SK-N-SH (cell line): ENCODE data around the gene MVB12B. TPM values are rescaled to one million over a fixed set of nuclear protein-coding genes. Genes with fewer than 3 reads are reported as not detected.

Source experiments
- CTCF ChIA-PET: fragments of 300-600, 350-600 bp; formaldehyde crosslinking; extraction: SDS; loops from one replicate; lab custom pipeline; 2021; lab: Yijun Ruan, JAX
- POLR2A ChIA-PET: fragments of 350-600 bp; sonication (Branson Sonifier 250); formaldehyde crosslinking; extraction: SDS; loops from one replicate; lab custom pipeline; 2020; ENCODE audit warnings: antibody characterized with exemption, inconsistent platforms; lab: Yijun Ruan, JAX
- DNase-seq: peaks from one replicate; pipeline ENCODE4 v3.0.0; 2012
- H2AFZ ChIP-seq: fragments of 200-600 bp; sonication (generic); 2 replicates; pipeline ENCODE4 v1.8.1; 2016; ENCODE audit warnings: antibody characterized with exemption, mild to moderate bottlenecking, low read depth
- H3F3A ChIP-seq: fragments of 200-600 bp; sonication (generic); replicated peaks from 2 replicates; pipeline ENCODE3; 2016; ENCODE audit warnings: antibody characterized with exemption, mild to moderate bottlenecking; ENCODE audit not compliant: insufficient read depth
- H3K27ac ChIP-seq, 2 experiments: fragments of 200-500 bp in 1 of 2; fragments of 200-600 bp in 1 of 2; sonication (Bioruptor generic) in 1 of 2; sonication (generic), shearing (Covaris generic) in 1 of 2; 2 replicates each; pipeline versions ENCODE4 v1.5.1 to v1.6.1; 2014 to 2016; ENCODE audit warnings: low read depth in 2 of 2, inconsistent platforms in 1 of 2, low read length in 1 of 2, mild to moderate bottlenecking in 1 of 2, mixed read lengths in 1 of 2
- H3K27me3 ChIP-seq: fragments of 200-600 bp; sonication (generic), shearing (Covaris generic); 2 replicates; pipeline ENCODE4 v1.6.1; 2016; ENCODE audit warnings: mixed run types; ENCODE audit not compliant: insufficient read depth
- H3K36me3 ChIP-seq, 2 experiments: fragments of 200-500 bp in 1 of 2; fragments of 200-600 bp in 1 of 2; sonication (Bioruptor generic) in 1 of 2; sonication (generic) in 1 of 2; replicated peaks in 1 of 2; 2 replicates each; pipeline versions ENCODE3 to v1.5.1; 2014 to 2016; ENCODE audit warnings: low read length in 1 of 2, mild to moderate bottlenecking in 1 of 2; ENCODE audit not compliant: insufficient read depth in 2 of 2, control insufficient read depth in 1 of 2
- H3K4me1 ChIP-seq, 2 experiments: fragments of 200-500 bp in 1 of 2; fragments of 200-600 bp in 1 of 2; sonication (Bioruptor generic) in 1 of 2; sonication (generic), shearing (Covaris generic) in 1 of 2; 2 replicates each; pipeline versions ENCODE4 v1.5.1 to v1.6.1; 2014 to 2016; ENCODE audit warnings: low read depth in 1 of 2, low read length in 1 of 2, mixed run types in 1 of 2; ENCODE audit not compliant: insufficient read depth in 2 of 2, control insufficient read depth in 1 of 2
- H3K4me2 ChIP-seq: fragments of 200-600 bp; sonication (generic), shearing (Covaris generic); 2 replicates; pipeline ENCODE4 v1.6.1; 2017; ENCODE audit warnings: mixed run types
- H3K4me3 ChIP-seq, 2 experiments: fragments of 200-500 bp in 1 of 2; fragments of 200-600 bp in 1 of 2; sonication (Bioruptor generic) in 1 of 2; sonication (generic), shearing (Covaris generic) in 1 of 2; 2 replicates each; pipeline versions ENCODE4 v1.5.1 to v1.8.1; 2014 to 2016; ENCODE audit warnings: low read depth in 2 of 2, inconsistent platforms in 1 of 2, low read length in 1 of 2, mild to moderate bottlenecking in 1 of 2, mixed read lengths in 1 of 2, moderate library complexity in 1 of 2
- H3K79me2 ChIP-seq: fragments of 200-600 bp; sonication (generic); 2 replicates; pipeline ENCODE4 v1.8.1; 2017; ENCODE audit warnings: mild to moderate bottlenecking; ENCODE audit not compliant: insufficient read depth
- H3K9ac ChIP-seq: fragments of 200-600 bp; sonication (generic); 2 replicates; pipeline ENCODE4 v1.6.1; 2017; ENCODE audit warnings: mixed run types
- H3K9me2 ChIP-seq: fragments of 200-600 bp; sonication (generic); 2 replicates; pipeline ENCODE4 v1.6.1; 2017; ENCODE audit warnings: mixed run types
- H3K9me3 ChIP-seq: fragments of 200-600 bp; sonication (generic); 2 replicates; pipeline ENCODE4 v1.6.1; 2017; ENCODE audit warnings: mixed run types, mild to moderate bottlenecking, moderate library complexity
- H4K20me1 ChIP-seq: fragments of 200-600 bp; sonication (generic); 2 replicates; pipeline ENCODE4 v1.6.1; 2017; ENCODE audit warnings: mild to moderate bottlenecking, mixed run types; ENCODE audit not compliant: insufficient read depth
- ELF1 ChIP-seq: IDR thresholded peaks from 2 replicates; pipeline ENCODE4 v1.4.0; 2012
- EP300 ChIP-seq, 2 experiments: IDR thresholded peaks; 2 replicates each; pipeline versions ENCODE4 v1.4.0 to v1.6.1; 2012; ENCODE audit warnings: borderline replicate concordance in 1 of 2, low read depth in 1 of 2, low read length in 1 of 2
- FOSL2 ChIP-seq: IDR thresholded peaks from 2 replicates; pipeline ENCODE4 v1.4.0; 2012; ENCODE audit warnings: low read depth, mild to moderate bottlenecking, moderate library complexity, borderline replicate concordance
- FOXM1 ChIP-seq: IDR thresholded peaks from 2 replicates; pipeline ENCODE4 v1.4.0; 2012; ENCODE audit warnings: low read depth, mild to moderate bottlenecking
- GATA2 ChIP-seq: sonication (generic); formaldehyde crosslinking; IDR thresholded peaks from 2 replicates; pipeline ENCODE4 v1.5.0; 2020; ENCODE audit warnings: mild to moderate bottlenecking, missing genetic modification reagents
- MEF2A ChIP-seq: IDR thresholded peaks from 2 replicates; pipeline ENCODE4 v1.4.0; 2012; ENCODE audit warnings: low read depth, borderline replicate concordance
- NFIC ChIP-seq: IDR thresholded peaks from 2 replicates; pipeline ENCODE4 v1.4.0; 2012; ENCODE audit warnings: borderline replicate concordance
- NRF1 ChIP-seq: IDR thresholded peaks from 2 replicates; pipeline ENCODE4 v1.6.1; 2012; ENCODE audit warnings: low read depth, mild to moderate bottlenecking, low read length
- RAD21 ChIP-seq: IDR thresholded peaks from 2 replicates; pipeline ENCODE4 v1.6.1; 2012; ENCODE audit warnings: mild to moderate bottlenecking, low read length
- RCOR1 ChIP-seq: fragments of 150-350 bp; IDR thresholded peaks from 2 replicates; pipeline ENCODE4 v1.6.1; 2017; ENCODE audit warnings: antibody characterized with exemption, low read length
- RXRA ChIP-seq: IDR thresholded peaks from 2 replicates; pipeline ENCODE4 v1.4.0; 2012; ENCODE audit warnings: low read depth, mild to moderate bottlenecking, borderline replicate concordance
- SIN3A ChIP-seq: IDR thresholded peaks from 2 replicates; pipeline ENCODE4 v1.6.1; 2012; ENCODE audit warnings: low read depth, mild to moderate bottlenecking, low read length, moderate library complexity, borderline replicate concordance
- TCF12 ChIP-seq: IDR thresholded peaks from 2 replicates; pipeline ENCODE4 v1.4.0; 2012
- TEAD4 ChIP-seq: IDR thresholded peaks from 2 replicates; pipeline ENCODE4 v1.4.0; 2012; ENCODE audit warnings: mild to moderate bottlenecking, borderline replicate concordance; ENCODE audit not compliant: insufficient read depth
- YY1 ChIP-seq: IDR thresholded peaks from 2 replicates; pipeline ENCODE4 v1.4.0; 2012; ENCODE audit warnings: low read depth, mild to moderate bottlenecking
- WGBS: methylation state at CpG from one replicate; pipeline ENCODE4 v1.1.6; 2017; ENCODE audit warnings: low lambda C conversion rate; 5-methylcytosine and 5-hydroxymethylcytosine counted together
- polyA plus RNA-seq, 3 experiments: library from polyadenylated mRNA; depleted of rRNA; stranded (reverse); fragments of >200 nt; gene quantifications; 2 replicates each; pipeline ENCODE4 v1.2.3, GENCODE V29; 2012
- TF ChIP-seq, protein P1 (sequence below): fragments of 150-350 bp; IDR thresholded peaks from 2 replicates; pipeline ENCODE4 v1.6.1; 2016; ENCODE audit warnings: mild to moderate bottlenecking, low read depth, low read length
- TF ChIP-seq, protein P2 (sequence below): IDR thresholded peaks from 2 replicates; pipeline ENCODE4 v1.4.0; 2012; ENCODE audit warnings: low read depth
- TF ChIP-seq, protein P3 (sequence below): IDR thresholded peaks from 2 replicates; pipeline ENCODE4; 2012
- TF ChIP-seq, protein P4 (sequence below): IDR thresholded peaks from 2 replicates; pipeline ENCODE4 v1.4.0; 2012; ENCODE audit warnings: low read depth, borderline replicate concordance
- TF ChIP-seq, protein P5 (sequence below): fragments of 200-600 bp; sonication (generic); IDR thresholded peaks from 2 replicates; pipeline ENCODE4 v1.6.1; 2017; ENCODE audit warnings: antibody characterized with exemption, mild to moderate bottlenecking, moderate library complexity

Gene MVB12B
- polyA plus RNA-seq, 1 of the 3 experiments (the other 2 are of a cell fraction) = 5.1 TPM

DNA sequence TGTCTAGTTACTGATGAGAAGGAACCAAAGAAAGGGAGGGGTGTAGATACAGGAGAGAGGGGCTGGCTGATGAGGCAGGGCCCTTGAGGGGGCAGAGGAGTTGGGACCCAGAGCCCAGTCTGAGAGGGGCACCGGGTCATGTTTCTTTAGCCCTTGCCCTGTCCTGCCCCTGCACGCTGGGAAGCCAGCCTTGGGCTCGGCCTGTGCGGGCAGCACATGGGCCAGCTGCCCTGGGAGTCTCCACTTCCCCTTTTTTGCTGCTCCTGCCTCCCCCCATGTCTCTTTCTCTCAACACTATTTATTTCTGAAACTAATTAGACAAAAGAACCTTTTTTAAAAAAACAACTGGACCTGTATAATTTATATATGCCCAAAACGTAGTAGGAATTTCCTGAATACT lies 20.5 kb downstream of the MVB12B start:
- Histone ChIP-seq H3K4me1 (no peaks in the 10 kb centered on the region; a peak in 1 of 4 replicates), H2AFZ (no peak overlapping the region), H3F3A (peaks cover 5% of the 10 kb centered on the region), H3K9me3 (peaks cover 4% of the 10 kb centered on the region; the same call in 1 of the 2 replicates), H3K79me2 (peaks cover 4% of the 10 kb centered on the region; the same call in 1 of the 2 replicates), H4K20me1 (no peaks in the 10 kb centered on the region), H3K27ac (no peak overlapping the region), H3K9me2 (no peaks in the 10 kb centered on the region), H3K4me3 (no peak overlapping the region), H3K36me3 (peaks cover 19 to 20% of the 10 kb centered on the region in 2 experiments), H3K27me3 (no peaks in the 10 kb centered on the region), H3K9ac (no peak overlapping the region), H3K4me2 (no peak overlapping the region)
- no peak for DNase-seq
- ChIA-PET CTCF (interaction anchor here (1.3 kb wide), 1 partner anchor 145 kb away, joined by 4 read pairs; no protein-coding TSS in a partner anchor), POLR2A (no interaction called here)
- no peak for TF ChIP-seq GATA2 (CRISPR knock-in tag)
- no peak for TF ChIP-seq YY1
- TF ChIP-seq, protein P1, sequence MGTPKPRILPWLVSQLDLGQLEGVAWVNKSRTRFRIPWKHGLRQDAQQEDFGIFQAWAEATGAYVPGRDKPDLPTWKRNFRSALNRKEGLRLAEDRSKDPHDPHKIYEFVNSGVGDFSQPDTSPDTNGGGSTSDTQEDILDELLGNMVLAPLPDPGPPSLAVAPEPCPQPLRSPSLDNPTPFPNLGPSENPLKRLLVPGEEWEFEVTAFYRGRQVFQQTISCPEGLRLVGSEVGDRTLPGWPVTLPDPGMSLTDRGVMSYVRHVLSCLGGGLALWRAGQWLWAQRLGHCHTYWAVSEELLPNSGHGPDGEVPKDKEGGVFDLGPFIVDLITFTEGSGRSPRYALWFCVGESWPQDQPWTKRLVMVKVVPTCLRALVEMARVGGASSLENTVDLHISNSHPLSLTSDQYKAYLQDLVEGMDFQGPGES = no peak
- no peak for TF ChIP-seq NRF1
- no peak for TF ChIP-seq NFIC
- TF ChIP-seq FOXM1 = no peak
- WGBS = 96% methylated on average over 5 of the region's 5 CpGs

DNA sequence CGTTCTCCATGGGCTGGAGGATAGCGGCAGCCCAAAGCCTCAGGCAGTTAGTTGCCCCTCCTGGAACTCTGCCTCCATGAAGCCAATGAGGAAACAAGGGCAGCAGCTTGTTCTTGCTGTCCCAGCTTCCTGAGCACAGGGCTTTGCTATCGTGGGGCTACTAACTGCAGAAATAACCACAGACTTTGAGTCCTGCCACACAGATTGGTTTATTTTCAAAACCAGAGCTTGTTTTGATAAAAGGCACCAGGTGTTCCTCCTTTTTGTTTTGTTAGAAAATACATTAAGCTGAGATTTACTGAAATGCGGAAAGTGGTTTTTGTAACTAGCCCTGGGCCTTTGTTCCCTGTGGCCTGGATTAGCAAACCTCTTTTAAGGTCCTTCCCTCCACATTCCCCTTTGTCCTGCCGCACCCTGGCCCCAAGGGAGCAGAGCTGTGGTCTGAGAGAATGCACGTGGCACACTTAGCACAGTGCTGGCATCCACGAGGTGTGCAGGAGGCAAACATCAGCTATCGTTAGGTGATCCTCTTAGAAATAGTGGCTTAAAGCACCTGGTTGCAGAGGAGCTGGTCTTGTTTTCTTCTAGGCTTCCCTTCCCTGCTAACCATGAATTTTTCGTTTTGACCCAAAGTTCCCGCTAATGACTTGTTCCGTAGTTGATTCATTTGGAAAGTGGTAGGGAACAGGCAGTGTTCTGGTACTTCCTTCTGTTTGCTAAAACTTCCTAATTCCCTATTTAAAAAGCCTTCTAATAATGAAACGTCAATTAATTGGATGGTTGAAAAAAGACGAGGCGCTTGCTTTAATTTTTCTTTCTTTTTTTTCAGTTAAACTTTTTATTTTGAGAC lies 21.5 kb downstream of the MVB12B start:
- Histone ChIP-seq H3K9me2 (no peaks in the 10 kb centered on the region), H4K20me1 (no peaks in the 10 kb centered on the region), H3K9me3 (peaks cover 4% of the 10 kb centered on the region; the same call in 1 of the 2 replicates), H3K9ac (no peak overlapping the region), H2AFZ (no peak overlapping the region), H3K79me2 (peaks cover 10% of the 10 kb centered on the region), H3K4me2 (no peak overlapping the region), H3K4me1 (no peaks in the 10 kb centered on the region; a peak in 1 of 4 replicates), H3K4me3 (no peak overlapping the region), H3F3A (peaks cover 5% of the 10 kb centered on the region), H3K36me3 (peaks cover 18 to 19% of the 10 kb centered on the region in 2 experiments), H3K27ac (no peak overlapping the region), H3K27me3 (no peaks in the 10 kb centered on the region)
- ChIA-PET POLR2A (no interaction called here), CTCF (interaction anchor here (1.2 to 1.3 kb wide), 2 partner anchors 46 to 143 kb away, joined by 4 read pairs; no protein-coding TSS in a partner anchor)
- 96% methylated on average over 11 of the region's 14 CpGs for WGBS
- no peak for DNase-seq
- TF ChIP-seq GATA2 (CRISPR knock-in tag) = no peak
- TF ChIP-seq, protein P2, sequence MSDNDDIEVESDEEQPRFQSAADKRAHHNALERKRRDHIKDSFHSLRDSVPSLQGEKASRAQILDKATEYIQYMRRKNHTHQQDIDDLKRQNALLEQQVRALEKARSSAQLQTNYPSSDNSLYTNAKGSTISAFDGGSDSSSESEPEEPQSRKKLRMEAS = no peak
- TF ChIP-seq, protein P1 = no peak
- TF ChIP-seq, protein P3, sequence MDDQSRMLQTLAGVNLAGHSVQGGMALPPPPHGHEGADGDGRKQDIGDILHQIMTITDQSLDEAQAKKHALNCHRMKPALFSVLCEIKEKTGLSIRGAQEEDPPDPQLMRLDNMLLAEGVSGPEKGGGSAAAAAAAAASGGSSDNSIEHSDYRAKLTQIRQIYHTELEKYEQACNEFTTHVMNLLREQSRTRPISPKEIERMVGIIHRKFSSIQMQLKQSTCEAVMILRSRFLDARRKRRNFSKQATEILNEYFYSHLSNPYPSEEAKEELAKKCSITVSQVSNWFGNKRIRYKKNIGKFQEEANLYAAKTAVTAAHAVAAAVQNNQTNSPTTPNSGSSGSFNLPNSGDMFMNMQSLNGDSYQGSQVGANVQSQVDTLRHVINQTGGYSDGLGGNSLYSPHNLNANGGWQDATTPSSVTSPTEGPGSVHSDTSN = no peak
- TF ChIP-seq, protein P4, sequence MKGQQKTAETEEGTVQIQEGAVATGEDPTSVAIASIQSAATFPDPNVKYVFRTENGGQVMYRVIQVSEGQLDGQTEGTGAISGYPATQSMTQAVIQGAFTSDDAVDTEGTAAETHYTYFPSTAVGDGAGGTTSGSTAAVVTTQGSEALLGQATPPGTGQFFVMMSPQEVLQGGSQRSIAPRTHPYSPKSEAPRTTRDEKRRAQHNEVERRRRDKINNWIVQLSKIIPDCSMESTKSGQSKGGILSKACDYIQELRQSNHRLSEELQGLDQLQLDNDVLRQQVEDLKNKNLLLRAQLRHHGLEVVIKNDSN = no peak
- no peak for TF ChIP-seq FOSL2
- TF ChIP-seq TCF12 = no peak
- no peak for TF ChIP-seq RXRA
- no peak for TF ChIP-seq TEAD4
- no peak for TF ChIP-seq ELF1
- no peak for TF ChIP-seq RCOR1
- TF ChIP-seq, protein P5, sequence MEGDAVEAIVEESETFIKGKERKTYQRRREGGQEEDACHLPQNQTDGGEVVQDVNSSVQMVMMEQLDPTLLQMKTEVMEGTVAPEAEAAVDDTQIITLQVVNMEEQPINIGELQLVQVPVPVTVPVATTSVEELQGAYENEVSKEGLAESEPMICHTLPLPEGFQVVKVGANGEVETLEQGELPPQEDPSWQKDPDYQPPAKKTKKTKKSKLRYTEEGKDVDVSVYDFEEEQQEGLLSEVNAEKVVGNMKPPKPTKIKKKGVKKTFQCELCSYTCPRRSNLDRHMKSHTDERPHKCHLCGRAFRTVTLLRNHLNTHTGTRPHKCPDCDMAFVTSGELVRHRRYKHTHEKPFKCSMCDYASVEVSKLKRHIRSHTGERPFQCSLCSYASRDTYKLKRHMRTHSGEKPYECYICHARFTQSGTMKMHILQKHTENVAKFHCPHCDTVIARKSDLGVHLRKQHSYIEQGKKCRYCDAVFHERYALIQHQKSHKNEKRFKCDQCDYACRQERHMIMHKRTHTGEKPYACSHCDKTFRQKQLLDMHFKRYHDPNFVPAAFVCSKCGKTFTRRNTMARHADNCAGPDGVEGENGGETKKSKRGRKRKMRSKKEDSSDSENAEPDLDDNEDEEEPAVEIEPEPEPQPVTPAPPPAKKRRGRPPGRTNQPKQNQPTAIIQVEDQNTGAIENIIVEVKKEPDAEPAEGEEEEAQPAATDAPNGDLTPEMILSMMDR = no peak
- TF ChIP-seq RAD21 = no peak
- TF ChIP-seq NRF1 = no peak
- TF ChIP-seq EP300 (IDR thresholded peaks at IDR 0.05; ENCODE audit: borderline replicate concordance in 1 of 2, low read depth in 1 of 2, low read length in 1 of 2) = no peak
- no peak for TF ChIP-seq MEF2A
- no peak for TF ChIP-seq SIN3A
